GM10266 (cell line): Measurements from ENCODE around the gene EN1.

ENCODE experiments used
- DNase-seq: peaks from one replicate; pipeline ENCODE4 v3.0.0; 2012; ENCODE audit errors: extremely low spot score
- TF ChIP-seq, protein P1 (sequence below): IDR thresholded peaks from 2 replicates; pipeline ENCODE4 v1.5.1; 2012; ENCODE audit warnings: mild to moderate bottlenecking, low read depth; ENCODE audit not compliant: control insufficient read depth, insufficient read depth; ENCODE audit errors: missing control alignments

The EN1 gene

DNA sequence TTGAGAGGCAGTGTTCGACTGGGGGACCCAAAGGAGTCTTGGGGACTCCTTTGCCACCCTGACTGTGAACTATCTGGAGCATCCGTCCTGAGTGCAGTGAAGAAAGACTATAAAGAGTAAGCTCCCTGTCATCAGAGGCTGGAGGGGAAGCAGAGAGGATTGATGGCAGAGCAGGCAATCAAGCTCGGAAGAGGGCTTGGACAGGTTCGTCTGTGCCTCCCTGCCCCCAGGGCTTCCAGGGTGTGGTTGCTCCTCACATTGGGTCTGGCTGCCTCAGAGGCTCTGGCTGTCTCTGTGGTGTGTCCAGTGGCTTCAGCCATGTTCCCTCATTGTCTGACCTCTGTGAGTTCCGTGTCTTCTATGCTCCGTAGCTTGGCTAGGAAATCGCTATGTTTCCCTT lies 13.8 kb upstream of the EN1 start:
- DNase-seq: no peak
- TF ChIP-seq, protein P1, sequence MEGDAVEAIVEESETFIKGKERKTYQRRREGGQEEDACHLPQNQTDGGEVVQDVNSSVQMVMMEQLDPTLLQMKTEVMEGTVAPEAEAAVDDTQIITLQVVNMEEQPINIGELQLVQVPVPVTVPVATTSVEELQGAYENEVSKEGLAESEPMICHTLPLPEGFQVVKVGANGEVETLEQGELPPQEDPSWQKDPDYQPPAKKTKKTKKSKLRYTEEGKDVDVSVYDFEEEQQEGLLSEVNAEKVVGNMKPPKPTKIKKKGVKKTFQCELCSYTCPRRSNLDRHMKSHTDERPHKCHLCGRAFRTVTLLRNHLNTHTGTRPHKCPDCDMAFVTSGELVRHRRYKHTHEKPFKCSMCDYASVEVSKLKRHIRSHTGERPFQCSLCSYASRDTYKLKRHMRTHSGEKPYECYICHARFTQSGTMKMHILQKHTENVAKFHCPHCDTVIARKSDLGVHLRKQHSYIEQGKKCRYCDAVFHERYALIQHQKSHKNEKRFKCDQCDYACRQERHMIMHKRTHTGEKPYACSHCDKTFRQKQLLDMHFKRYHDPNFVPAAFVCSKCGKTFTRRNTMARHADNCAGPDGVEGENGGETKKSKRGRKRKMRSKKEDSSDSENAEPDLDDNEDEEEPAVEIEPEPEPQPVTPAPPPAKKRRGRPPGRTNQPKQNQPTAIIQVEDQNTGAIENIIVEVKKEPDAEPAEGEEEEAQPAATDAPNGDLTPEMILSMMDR: no peak

DNA sequence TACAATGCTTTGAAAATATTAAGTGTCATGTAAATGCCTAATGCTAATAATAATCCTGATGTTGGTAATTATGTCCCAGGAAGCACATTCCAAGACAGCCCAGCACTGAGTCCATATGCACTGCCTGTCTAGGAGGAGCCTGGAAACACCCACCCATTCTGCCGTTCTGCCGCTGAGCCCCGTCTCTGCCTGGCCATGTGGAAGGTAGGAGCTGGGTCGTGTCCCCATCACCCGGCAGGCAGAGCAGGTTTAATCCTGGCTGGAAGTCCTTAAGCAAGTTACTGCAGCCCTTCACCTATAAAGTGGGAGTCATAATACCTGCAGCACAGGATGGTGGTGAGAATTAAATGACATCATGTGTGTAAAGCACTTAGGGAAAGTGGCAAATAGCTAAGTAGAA lies 13.1 kb upstream of the EN1 start:
- TF ChIP-seq, protein P1: no peak
- DNase-seq: no peak

DNA sequence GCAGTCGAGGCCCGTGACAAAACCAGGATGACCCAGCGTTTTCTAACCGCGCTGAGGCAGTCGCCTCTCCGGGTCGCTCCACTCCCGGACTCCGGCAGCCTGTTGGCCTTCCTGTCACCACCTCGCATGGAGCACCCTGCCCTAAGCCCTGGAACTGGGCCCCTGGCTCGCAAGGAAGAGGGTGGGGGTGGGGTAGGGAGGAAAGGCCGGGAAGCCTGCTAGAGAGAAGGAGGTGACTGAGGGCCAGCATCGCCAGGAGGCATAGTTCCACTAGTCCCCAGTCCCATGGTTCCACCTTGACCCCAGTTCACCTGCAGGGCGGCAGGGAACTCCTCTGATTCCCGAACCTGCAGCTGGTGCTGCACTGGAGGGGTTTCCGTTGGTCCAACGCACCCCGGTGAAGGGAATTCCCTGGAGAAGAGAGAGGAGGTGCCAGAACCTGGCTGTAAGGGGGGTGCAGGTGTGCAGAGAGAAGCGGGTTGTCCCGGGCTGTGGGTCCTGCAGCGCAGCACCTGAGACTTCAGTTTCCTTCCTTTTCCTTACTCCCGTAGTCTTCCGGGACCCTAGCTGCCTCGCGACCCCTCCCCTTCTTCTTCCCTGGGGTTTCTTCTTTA lies 11.8 kb upstream of the EN1 start:
- TF ChIP-seq, protein P1: no peak
- DNase-seq: no peak

DNA sequence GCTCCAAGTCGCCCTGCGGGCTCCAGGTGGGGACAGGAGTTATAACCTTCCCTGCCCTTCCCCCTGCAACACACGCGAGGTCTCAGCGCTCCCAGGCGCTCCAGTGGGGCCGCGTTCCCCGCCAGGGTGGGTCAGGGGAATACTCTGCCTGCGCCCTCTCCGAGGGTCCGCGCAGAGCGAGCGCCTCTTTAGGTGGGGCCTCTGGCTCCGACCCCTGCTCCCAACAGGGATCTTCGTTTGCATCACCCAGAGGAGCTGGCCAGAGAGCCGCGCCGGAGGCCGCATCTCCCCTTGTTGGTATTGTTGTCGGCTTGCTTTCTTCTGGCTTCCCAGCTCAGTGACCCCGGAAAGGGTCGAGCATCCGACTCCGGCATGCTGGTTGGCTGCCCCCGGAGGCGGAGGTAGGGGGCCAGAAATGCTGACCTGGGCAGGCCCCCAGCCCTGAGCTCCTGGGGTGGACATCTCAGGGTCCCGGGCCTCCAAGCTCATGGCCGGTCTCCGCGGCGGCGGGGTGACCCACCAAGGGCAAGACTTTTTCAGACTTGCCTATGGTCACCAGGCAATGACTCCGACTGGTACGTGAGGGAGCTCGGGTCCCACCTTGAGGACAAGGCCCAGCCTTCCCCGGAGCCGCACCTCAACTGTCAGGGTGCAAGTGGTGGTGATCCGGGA lies 11.2 kb upstream of the EN1 start:
- TF ChIP-seq, protein P1: no peak
- DNase-seq: no peak

DNA sequence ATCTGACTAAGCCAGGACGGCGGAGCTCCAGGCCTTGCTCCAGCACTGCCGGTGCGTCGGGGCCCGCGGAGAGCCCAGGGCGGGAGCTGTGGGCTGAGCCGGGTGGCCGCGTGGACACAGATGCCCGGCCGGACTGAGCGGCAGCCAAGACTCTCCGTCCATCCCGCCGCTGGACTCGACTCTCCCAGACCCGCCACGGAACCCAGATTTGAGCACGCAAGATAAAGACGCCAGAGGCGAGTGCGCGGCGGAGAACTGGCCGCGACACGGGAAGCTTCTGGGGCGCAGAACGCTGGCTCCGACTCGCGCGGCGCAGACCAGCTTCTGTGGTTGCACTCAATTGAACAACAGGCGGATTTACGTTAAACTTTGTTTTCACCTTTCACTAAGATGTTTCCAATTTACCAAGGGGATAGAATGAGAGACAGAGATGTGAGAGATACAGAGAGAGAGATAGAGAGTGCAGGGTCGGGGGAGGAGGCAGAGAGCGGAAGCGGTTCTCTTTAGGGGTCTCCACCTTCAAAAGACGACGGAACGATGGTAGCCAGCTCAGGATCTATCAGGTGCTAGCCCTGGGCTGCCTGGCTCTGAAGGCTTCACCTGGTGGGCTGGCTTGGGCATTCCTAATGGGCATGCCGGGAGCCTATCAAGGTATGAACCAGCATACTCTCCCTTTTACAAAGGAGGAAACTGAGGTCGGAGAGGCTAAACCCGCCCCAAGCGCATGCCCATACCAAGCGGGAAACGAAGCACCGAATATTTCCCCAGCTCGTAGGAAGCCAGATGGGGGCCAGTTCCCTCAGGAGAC lies 10.4 kb upstream of the EN1 start:
- DNase-seq: no peak
- TF ChIP-seq, protein P1: no peak

DNA sequence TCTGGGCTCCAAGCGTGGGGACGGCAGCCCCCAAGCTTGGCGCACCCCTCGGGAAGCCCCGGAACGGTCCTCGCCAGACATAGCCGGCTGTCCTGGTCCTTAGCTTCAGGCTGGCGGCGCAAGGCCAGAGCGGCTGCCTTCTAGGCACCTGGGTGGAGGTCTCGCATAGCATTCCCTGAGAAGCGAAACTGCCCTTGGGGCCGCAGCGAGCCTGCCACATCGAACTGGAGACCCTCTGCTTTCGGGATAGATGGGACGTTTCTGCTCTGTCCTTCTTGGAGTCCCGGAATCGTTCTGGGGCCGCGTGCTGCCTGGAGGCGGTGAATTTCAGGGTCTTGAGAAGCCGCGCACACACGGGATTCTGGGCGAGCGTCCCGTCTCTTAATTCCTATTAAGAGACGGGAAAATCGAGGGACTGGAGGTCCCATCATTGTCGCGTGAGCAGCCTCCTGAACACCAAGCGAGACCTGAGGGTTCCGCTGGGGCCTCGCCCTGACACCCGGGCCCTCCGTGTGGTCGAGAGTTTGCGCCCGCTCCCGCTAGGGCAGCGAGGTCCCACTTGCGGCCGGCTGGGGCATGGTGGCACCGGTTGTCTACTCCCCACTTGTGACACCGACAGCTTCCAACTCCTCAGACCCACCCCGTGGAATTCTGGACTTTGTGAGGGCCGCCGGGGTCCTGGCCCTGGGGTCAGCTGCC lies 9.7 kb upstream of the EN1 start:
- TF ChIP-seq, protein P1: no peak
- DNase-seq: peak; percentile 19
